Measurements from ENCODE around the gene ZNF106.

Gene ZNF106

GRCh38 chr15:42367041-42367440 lies 123.9 kb downstream of the ZNF106 start:
- no peak for DNase-seq (ENCODE audit: low read depth)

DNA sequence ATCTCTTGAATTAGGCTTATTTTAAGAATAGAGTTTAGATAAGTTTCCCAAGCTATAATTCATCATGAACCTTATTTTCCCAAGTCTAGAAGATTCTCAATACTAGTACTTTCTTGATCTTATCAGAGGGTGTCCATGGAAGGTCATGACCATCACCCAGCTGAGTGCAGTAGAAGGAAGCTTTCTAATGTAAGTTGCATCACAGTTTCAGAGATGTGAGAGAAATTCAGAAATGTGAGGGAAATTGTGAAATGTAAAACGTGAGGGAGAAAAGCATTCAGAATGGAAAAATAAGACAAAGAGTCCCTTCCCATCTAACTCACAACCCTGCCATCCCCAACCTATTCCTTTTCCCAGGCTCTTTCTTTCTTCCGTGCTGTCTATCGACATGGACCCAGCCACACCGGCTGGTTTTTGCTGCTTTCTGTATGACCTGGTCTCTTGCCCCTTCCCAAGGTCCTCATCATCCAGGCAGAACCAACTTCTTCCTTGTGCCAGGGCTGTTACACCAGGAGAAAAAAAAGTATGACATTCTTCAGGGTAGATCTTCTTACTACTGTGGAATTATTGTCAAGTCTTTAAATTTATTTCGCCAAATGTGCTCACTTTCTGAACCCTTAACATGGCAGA lies 124.9 kb downstream of the ZNF106 start:
- no peak for DNase-seq (ENCODE audit: low read depth)

DNA sequence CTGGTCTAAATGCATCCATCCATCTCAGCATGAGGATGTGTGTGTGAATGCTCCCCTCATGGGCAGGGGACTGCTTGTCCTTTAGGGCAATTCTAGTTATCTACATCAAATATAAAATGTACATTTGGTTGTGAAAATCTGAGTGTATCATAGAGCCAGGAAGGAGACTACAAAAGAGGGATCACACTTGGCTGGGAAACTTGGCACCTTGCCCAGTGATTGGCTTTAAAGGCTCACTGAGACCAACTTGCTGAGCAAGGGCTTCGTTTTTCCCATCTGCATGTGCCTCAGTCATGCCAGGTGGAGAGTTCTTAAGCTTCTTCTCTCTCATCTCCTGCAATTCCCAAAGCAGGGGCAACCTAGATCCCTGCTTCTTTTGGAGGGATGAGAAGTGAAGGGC lies 126.4 kb downstream of the ZNF106 start:
- DNase-seq (ENCODE audit: low read depth): no peak

DNA sequence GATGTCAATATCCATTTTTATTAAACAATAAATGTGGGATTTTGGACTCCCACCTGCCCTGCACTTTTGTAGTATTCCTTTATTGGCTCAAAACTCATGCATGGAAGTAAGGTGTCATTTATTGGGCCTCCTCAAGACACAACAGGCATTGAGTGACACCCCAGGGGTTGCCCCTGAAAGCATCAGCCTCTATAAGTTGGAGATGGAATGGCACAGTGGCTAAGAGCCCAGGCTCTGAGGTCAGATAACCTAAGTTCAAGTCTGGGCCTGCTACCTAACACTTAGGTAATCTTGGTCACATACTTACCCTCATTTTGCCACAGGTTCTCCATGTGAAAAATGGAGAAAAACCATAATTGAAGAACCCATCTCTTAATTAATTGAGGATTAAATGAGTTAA lies 127.0 kb downstream of the ZNF106 start:
- no peak for DNase-seq (ENCODE audit: low read depth)

DNA sequence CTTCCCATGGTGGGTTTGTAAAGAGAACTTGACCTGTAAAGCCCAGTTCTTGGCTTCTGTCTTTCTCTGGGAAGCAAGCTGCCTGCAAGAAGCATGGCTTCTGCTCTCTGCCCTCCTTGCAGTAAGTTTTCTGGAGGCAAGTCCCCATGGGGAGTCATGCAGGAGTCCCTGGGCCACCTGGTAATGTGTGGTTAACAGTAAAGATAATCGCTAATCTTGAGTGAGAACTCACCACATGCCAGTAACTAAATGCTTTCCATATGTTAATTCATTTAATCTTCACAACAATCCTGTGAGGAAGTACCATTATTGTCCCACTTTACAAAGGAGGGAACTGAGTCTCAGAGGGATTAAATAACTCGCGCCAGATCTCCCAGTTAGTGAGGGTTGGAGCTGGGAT lies 127.5 kb downstream of the ZNF106 start:
- no peak for DNase-seq (ENCODE audit: low read depth)

Data from ELR (cell line).